Bronchus fibroblast of lung (primary cell): ENCODE measurements around the gene MYT1. TPM values are rescaled to one million over a fixed set of nuclear protein-coding genes. Genes with fewer than 3 reads are reported as not detected.

Experiments used
- total RNA-seq: library from RNA; depleted of rRNA; stranded (reverse); fragments of >200 nt; gene quantifications from 2 replicates; pipeline ENCODE4 v1.2.3, GENCODE V29; 2015

Gene MYT1
- not detected in 2 replicates for total RNA-seq

GRCh38 chr20:64164123-64164836 lies at the start of gene MYT1:
Gene MYT1, plus strand, starts transcription at chr20:64164452. Its CDS starts 34,410 bp downstream, at chr20:64198862.

GRCh38 chr20:64255361-64256281 lies 91.4 kb downstream of the MYT1 start, which contains the start of gene PCMTD2:
Gene PCMTD2, plus strand, starts transcription at chr20:64255748. Its CDS starts 4,218 bp downstream, at chr20:64259966.

Other genes starting within 250 kb of the MYT1 start
- 26.7 and 27.6 TPM in 2 replicates for gene UCKL1, start 208.0 kb upstream of the MYT1 start, total RNA-seq
- 7.7 and 8.2 TPM in 2 replicates for gene ZNF512B, start 194.5 kb upstream of the MYT1 start, total RNA-seq
- gene SAMD10, start 184.8 kb upstream of the MYT1 start, total RNA-seq, result 2.2 and 4.5 TPM in 2 replicates
- gene PRPF6, start 183.3 kb upstream of the MYT1 start, total RNA-seq, result 37.2 and 39.0 TPM in 2 replicates
- 0.15 TPM in 1 of 2 replicates, not detected in the other for gene C20orf204, start 128.3 kb upstream of the MYT1 start, total RNA-seq
- gene SOX18, start 114.8 kb upstream of the MYT1 start, total RNA-seq, result 0.17 TPM in 1 of 2 replicates, not detected in the other
- gene TCEA2, start 101.3 kb upstream of the MYT1 start, total RNA-seq, result 15.8 and 18.4 TPM in 2 replicates
- 10.4 and 10.7 TPM in 2 replicates for gene RGS19, start 84.9 kb upstream of the MYT1 start, total RNA-seq
- gene OPRL1, start 84.4 kb upstream of the MYT1 start, total RNA-seq, result 0.67 and 0.74 TPM in 2 replicates
- 0.84 TPM in 1 of 2 replicates, not detected in the other for gene LKAAEAR1, start 80.1 kb upstream of the MYT1 start, total RNA-seq
- not detected in 2 replicates for gene NPBWR2, start 56.9 kb upstream of the MYT1 start, total RNA-seq
- 25.7 and 33.0 TPM in 2 replicates for gene PCMTD2, start 91.3 kb downstream of the MYT1 start, total RNA-seq